GM21447 (cell line): Measurements from ENCODE around the gene GDE1.

Source experiments
- ATAC-seq: cut with Tn5 transposase; IDR thresholded peaks from one replicate; pipeline ENCODE4 v1.9.1; 2021; ENCODE audit not compliant: unreplicated experiment

Gene GDE1

DNA sequence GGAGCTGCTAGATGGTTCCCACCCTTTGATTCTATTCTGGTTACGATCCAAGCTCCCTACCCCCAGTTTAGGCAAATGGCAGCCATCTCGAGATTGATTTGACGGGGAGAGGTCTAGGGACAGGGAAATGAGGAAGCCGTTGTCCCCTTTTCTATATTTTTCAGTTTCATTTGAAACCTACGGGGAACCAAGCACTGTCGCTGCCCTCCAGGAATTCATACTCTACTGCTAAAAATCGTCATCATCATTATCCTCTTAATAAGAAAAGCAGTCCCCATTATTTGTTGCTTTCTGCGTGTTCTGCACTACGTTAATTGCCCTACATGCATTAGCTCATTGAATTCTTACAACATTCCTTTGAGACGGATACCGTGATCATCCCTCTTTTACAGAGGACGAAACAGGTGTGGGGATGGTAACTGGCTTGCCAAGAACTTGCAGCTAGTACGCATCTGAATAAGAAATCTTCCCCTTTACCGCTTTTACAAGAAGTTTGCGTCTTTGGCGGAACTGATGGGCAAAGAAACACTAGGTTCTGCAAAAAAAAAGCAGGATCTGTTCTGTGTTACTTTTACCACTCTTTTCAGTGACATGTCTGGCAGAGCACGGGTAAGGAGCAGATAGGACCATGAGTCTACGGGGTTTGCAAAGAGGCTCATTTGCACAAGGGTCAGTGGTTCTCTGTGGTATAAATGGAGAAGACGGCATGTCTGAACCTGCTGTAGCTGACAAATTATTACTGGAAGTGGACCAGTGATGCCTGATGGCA lies 2.9 kb upstream of the GDE1 start:
- ATAC-seq, result no peak

DNA sequence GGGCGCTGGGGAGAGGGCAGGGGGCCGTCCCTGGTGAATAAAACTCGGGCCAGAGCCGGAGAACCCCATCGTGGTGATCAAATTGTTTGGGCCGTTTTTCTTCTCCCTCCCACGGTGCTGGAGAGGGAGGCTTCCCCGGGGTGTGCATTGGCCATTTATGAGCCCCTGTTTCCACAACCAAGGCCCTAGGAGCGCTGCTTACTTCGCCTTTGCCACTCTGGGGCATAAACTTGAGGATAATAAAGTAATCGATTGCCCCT lies 2.4 kb upstream of the GDE1 start:
- ATAC-seq, result no peak

DNA sequence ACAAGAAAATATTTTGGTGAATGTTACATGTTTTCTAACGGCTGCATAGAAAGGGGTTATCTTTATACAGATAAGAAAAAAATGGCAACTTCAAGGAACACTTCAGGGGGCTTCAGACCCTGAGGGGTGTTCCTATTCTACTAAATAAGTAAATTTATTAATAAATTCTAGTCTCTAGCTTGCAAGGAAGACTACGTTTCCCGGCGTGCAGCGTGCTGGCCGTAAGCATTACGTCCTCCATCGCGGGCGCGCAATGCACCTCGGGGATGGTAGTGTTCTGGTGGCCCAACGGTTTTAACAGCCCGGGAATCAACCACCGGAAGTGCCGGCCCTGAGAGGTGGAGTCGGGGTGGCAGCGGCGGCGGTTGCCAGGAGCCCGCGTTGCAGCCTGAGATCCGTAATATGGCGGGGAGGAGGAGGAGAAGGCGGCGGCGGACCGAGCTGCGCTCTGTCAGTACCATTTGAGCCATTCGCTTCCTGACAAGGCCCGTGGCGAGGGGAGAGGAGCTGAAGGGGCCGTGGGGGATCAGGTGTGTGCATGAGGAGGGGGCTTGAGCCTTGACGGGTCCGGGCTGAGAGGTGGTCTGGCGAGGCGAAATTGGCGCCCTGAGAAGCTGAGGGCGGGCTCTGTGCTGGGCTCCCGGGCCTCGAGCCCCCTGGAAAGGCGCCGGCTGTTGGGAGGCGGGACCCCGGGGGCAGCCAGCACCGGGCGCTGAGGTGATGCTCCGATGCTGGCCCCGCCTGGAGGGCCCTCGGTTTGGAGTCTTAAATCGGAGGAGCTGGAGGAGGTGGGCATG lies 1.9 kb upstream of the GDE1 start, which contains the start of gene CCP110:
Gene CCP110 (plus strand): TSS at position 384 of the 797 bp plus-strand sequence. CDS start 3,940 bp downstream, outside the sequence.
- ATAC-seq, result peak; percentile 71

DNA sequence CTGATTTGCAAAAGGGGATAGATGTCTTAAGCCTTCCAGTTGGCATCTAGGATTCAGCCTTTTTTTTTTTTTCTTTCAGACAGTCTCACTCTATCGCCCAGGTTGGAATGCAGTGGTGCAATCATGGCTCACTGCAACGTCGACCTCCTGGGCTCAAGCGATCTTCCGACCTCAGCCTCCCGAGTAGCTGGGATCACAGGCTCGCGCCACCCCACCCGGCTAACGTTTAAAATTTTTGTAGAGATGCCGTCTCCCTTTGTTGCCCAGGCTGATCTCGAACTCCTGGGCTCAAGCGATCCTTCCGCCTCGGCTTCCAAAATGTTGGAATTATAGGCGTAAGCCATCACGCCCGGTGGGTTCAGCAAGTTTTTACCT lies 1.3 kb upstream of the GDE1 start:
- ATAC-seq, result no peak

DNA sequence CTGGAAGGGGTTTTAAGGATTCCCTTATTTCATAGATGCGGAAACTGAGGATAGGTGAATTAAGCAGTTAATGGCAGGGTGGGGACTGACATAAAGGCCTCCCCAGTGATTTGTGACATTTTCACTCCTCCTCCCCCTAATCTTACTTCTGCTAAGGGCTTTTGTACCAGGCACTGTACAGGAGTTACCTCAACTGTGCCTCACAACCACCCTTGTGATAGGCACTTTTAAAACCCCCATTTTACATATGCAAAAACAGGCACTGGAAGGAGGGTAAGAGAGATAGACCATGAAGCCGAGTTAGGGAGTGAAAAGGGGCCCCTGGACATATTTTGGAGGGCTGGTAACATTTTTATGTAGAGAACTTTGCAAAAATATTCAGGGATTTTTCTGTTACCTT lies 862 bp upstream of the GDE1 start:
- ATAC-seq, result no peak

DNA sequence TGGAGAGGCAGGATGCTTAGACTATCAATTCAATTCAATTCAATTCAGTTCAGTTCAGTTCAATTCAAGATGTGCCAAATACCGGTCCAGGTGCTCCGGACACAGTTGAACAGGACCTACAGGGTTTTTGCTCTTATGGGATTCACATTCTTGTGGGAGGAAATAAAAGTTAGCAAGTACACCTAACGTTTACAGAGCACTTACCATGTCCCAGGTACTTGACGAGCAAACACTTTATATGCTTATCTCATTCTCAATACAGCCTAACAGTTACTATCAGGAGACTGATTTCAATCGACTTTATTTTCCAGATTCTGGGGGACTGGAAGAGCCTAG lies 467 bp upstream of the GDE1 start:
- ATAC-seq, result no peak

DNA sequence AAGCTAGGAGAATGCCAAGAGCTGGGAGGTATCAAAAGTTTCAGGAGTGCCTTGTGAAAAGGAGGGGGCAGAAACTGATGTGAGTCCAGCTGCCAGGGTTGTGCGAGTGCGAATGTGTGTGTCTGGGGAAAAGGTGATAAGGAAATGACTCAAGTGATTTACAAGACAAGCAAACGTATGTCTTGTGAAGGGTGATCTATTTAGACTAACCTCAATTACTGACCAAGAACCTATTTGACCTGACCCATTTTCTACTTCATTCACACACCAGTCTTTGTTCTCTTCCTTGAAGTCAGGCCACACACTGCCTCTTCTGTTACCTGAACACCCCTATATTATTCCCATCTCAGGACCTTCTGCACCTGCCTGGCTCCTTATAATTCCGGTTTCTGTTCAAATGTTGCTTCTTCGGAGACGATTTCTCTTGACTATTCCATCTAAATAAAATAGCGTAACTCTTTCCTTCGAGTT lies 1.0 kb downstream of the GDE1 start:
- ATAC-seq, result no peak

DNA sequence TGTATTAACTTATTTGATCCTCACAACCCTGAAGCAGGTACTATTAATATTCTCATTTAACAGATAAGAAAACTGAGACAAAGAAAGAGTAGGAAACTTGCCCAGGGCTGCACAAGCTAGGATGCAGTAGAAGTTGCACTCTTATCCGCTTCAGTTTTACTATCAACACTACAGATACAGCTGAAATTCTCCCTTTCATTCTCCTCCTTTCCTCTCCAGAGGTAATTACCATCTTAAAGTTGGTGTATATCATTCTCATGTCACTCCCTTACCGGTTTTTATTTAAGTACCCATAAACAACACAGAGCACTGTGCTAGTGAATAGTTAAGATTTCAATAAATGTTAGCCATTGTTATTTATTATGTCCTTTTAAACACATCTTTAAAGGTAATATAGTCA lies 3.5 kb downstream of the GDE1 start:
- no peak for ATAC-seq

DNA sequence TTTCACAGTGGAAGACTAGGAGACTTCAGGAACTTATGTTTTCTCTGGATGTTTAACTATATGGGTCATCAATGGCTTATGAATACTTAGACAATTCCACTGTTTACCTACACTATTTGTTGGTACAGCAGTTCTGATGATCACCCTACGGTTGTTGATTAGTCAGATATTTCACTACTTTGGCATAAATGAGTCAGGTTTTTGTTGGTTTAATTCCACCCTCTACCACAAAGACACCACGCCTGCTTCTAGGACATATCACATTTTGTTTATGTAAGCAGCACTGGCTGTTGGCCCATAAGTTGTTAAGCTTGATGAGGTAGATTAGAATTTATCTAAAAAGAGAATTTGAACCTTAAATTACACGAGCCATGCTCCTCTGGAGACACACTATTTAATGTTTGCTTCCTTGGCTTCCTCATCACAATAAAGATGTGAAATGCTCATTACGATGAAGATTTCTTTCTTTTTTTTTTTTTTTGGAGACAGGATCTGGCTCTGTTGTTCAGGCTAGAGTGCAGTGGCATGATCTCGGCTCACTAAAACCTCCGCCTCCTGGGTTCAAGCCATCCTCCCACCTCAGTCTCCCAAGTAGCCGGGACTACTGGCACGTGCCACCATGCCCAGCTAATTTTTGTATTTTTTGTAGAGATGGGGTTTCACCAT lies 4.3 kb downstream of the GDE1 start:
- ATAC-seq, result no peak

DNA sequence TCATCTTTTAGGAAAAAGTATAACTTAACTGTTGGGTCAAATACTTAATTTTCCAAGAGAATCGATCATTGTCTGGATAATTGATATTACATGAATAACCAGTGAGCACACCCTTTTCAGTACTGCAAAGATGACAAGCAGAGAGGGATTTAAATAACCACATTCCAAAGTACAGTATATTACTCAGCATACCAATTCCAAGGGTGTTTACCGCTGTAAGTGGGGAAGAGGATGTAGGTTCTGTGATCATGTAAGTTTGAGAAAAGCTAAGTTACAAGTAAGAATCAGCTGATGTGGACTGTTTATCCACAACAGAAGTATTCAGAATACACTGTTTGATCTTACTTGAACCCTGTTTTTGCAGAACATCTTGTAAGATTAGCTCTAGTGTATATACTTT lies 6.1 kb downstream of the GDE1 start:
- ATAC-seq, result no peak

DNA sequence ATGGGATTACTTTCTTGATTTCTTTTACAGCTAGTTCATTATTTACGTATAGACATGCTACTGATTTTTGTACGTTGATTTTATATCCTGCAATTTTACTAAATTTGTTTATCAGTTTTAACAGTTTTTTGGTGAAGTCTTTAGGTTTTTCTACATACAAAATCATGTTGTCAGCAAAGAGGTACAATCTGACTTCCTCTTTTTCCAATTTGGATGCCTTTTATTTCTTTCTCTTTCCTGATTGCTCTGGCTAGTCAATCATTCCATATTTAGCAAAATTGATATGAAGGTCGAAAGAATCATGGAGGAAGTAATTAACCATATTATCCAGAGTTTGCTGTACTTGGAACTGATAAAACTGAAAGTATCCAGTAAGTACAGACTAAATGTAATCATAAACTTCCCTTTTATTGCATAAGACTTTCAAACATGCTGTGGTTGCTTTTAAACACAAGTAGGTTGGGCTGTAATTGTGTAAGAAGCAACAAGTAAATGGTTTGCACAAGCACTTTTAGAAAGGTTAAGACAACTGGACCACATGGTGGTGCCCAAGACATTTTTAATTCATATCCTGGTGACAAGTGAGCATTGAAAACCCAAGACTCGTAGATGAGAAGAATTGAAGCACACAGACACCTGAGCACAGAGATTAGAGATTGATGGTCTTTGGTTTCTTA lies 8.4 kb downstream of the GDE1 start:
- ATAC-seq, result no peak

DNA sequence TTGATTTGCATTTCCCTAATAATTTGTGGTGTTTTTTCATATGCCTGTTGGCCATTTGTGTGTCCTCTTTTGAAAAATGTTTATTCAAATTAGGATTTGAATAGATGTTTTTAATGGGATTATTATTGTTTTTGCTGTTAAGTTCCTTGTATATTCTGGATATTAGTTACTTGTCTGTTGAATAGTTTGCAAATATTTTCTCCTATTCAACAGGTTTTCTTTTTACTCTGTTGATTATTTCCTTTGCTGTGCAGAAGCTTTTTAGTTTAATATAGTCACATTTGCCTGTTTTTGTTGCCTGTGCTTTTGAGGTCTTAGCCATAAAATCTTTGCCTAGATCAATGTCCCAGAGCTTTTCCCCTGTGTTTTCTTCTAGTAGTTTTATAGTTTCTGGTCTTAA lies 9.6 kb downstream of the GDE1 start:
- no peak for ATAC-seq

DNA sequence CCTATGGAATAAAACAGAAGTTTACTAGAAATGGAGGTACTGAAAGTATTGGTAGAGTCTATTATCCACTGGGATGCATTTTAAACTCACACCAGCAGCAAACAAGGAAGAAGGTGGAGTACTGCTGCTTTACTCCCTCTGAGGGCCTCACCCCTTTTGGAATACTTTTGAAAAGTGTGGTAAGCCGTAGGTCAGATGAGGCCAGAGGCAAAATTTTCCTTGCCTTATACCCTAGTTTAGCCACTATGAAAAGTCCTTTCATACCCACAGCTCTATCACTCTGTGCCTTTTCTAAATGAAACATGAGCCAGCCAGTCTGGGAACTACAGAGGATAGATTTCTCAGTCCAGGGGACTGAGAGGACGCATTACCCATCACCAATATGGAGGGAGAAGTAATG lies 14.0 kb downstream of the GDE1 start:
- ATAC-seq, result no peak

DNA sequence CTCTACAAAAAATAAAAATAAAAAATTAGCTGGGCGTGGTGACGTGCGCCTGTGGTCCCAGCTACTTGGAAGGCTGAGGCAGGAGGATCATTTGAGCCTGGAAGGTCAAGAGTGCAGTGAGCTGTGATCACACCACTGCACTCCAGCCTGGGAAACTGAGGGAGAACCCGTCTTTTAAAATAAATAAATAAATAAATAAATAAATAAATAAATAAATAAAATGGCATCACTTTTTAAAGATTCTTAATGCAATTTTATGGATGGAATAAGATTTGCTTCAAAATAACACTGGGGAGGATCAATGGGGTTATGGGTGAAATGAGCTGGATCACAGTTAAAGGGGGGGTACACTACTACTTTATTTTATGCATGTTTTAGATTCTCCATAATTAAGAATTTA lies 14.9 kb downstream of the GDE1 start:
- ATAC-seq, result no peak

DNA sequence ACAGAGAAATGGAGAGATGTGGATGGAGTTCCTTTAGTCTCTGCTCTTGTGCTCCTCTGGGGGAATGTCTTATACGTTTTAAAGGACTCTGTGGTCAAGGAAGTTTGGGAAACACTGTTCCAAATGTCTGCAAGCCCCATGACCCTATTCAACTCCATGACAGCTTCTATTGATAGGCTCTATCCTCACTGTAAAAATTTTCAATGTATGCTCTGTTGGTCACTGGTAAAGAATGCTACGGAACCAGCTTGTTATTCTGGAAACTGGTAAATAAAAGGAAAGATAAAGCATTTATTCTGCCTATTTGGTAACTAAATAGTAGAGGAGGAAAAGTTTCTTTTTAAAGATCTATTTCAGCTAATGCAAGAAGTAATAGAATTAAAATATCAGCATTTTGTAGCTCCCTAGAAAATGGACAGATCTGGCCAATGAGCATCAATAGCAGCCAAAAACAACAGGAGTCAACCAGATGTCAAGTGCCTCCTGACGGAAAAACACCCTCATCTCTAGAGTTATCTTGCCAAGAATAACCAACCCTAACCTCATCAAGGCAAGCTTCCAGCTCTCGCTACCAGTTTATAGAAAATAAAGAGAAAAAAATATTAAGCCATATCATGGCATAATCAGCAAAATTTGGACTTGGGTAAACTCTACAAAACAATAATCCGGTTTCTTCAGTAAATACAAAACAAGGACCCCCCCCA lies 16.1 kb downstream of the GDE1 start:
- no peak for ATAC-seq

DNA sequence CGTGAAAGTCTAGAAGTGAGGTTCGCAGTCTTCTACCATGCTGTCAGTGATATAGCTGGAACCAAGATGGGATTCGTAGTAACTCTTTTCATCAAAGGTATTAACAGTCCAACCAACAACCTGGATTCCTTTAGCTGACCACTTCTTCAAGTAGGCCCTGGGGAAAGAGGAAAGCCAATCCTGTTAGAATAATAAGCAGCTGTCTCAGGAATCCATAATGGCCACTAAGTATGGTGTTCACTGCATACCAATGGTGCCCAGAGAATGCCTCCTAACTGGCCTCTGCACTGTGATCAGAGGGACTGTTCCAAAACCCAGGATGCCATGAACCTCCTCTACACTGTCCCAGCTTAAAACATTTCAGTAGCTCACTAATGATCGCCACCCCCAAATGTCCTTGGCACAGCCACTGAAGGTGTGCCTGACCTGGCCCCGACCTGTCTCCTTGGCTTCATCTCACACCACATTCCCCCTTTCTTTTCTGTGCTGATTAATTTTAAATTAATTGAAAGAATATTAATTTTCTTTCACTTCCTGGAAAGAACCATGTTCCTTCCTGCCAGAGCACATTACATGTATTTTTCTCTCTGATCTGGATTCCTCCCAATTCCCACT lies 18.3 kb downstream of the GDE1 start:
- no peak for ATAC-seq

DNA sequence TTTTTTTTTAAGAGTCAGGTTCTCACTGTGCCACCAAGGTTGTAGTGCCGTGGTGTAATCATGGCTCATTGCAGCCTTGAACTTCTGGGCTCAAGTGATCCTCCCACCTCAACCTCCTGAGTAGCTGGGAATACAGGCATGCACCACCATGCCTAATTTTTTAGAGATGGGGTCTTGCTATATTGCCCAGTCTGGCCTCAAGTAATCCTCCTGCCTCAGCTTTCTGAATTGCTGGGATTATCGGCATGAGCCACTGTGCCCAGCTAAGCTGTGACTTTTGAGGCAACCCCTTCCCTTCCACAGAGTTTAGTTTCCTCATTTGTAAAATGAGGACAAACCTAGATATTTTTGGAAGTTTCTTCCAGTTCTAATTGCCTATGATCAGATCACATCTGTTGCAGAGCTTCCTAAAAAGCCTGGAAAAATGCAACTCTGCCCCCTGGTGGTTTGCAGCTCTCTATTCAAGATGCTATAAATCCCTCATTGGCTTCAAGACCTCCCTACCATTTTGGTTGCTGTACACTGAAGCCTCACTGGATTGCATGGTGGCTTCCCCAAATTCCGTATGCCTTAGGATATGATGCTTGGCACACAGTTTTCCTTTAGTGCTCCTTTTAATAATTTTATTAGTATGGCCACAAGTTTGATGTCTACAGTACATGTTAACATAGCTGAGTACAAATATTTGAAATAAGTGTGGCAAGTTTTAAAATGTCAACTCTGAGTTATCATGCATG lies 19.3 kb downstream of the GDE1 start:
- ATAC-seq, result no peak

DNA sequence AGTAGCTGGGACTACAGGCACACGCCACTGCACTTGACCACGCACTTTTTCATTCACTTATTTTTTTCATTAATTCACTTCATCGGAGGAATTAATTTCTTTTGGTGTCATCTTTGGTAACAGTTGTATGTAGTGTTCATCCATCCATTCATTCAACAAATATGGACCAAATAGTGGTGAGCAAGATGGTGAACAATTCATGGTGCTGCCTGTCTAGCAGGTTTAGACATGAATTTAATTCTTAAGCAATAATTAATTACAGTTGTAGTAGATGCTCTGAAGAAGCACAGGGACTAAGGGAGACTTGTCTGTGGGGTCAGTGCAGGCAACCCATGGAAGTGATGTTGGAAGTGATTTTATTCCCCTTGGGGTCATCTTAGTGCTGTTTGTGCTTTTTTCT lies 22.4 kb downstream of the GDE1 start:
- no peak for ATAC-seq

DNA sequence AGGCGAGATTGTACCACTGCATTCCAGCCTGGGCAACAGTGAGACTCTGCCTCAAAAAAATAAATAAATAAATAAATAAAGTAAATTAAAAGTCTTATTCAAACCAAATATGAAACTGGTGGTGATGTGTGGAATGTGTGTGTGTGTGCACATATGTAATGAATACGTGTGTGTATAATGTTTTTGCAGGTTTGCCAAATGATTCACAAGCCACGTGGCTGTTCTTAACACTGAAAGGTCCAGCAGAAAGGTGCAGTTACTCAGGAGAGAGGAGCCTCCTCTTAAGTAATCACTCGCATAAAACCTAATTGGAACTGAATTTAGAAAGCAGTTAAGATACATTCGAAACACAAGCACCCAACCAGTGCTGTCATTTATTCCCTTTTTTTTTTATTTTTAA lies 22.9 kb downstream of the GDE1 start:
- no peak for ATAC-seq

DNA sequence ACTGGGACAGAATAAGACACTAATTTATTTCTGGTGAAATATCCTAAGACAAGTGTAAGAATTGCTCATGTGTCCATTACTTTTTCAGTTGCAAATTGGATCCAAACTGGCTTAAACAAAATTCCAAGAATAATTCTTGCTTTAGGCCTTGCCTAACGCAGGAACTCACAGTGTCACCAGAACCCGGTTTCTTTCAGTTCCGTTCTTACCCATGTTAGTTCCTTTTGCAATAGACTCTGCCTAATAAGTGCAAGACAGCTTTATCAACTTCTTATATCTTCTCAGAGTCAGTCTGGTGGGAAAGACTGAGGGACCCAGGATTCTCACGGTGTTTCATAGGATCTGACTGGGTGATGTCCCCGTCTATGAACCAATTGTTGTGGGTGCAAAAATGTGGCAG lies 24.7 kb downstream of the GDE1 start:
- ATAC-seq, result no peak
